KOPT-K1 (cell line): ENCODE results near the gene BEGAIN.
"Not testable (repeated sequence)": the region's sequence is repeated elsewhere in the genome, so short reads cannot be mapped to it uniquely, and the experiment has no call there.

Experiments used
- H3K27ac ChIP-seq: fragments of 200-600 bp; sonication (generic); 2 replicates; pipeline ENCODE4 v1.5.1; 2016; ENCODE audit warnings: antibody characterized with exemption, mild to moderate bottlenecking, low read depth, low read length; ENCODE audit not compliant: poor library complexity, severe bottlenecking
- H3K36me3 ChIP-seq: fragments of 200-600 bp; sonication (generic); 2 replicates; pipeline ENCODE4 v1.5.1; 2017; ENCODE audit warnings: antibody characterized with exemption, mild to moderate bottlenecking, low read length, moderate library complexity; ENCODE audit not compliant: insufficient read depth
- H3K9me3 ChIP-seq: fragments of 200-600 bp; sonication (generic); 2 replicates; pipeline ENCODE4 v1.5.1; 2017; ENCODE audit warnings: antibody characterized with exemption, low read length, mild to moderate bottlenecking; ENCODE audit not compliant: insufficient read depth, poor library complexity, severe bottlenecking

BEGAIN gene

DNA sequence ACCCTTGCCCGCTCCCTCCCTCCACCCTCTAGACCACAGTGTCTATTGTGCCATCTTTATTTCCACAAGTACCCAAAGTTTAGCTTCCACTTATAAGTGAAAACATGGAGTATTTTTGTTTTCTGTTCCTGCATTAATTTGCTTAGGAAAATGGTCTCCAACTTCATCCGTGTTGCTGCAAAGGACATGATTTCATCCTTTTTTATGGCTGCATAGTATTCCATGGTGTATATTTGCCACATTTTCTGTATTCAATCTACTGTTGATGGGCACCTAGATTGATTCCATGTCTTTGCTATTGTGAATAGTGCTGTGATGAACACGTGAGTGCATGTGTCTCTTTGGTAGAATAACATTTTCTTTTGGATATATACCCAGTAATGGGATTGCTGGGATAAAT lies 81.2 kb downstream of the BEGAIN start:
- not testable (repeated sequence) for H3K36me3 ChIP-seq, H3K27ac ChIP-seq
- peaks cover 13% of the 10 kb centered on the region for H3K9me3 ChIP-seq

DNA sequence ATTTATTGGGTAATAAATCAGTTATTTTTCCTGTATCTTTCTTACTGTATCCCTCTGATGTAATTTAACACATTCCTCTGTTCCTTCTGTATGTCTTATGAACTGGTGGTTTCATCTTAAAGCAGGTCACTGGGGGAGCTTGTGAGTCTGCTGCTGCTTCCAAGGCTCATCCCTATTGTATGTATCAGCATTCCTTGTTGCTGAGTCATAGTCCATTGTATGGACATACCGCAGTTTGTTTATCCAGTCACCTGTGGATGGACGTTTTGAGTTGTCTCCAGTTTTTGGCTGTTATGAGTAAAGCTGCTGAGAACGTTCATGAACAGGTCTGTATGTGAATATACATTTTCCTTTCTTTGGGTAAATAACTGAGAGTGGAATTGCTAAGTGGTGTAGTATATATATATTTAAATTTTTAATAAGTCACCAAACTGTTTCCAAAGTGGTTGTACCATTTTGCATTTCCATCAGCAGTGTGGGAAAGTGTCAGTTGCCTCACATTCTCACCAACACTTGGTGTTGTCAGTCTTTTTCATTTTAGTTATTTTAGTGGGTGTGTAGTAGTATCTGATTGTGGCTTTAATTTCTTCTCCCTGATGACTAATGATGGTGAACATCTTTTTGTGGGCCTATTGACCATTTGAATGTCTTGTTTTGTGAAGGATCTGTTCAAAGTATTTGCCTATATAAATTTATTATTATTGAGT lies 82.7 kb downstream of the BEGAIN start:
- Histone ChIP-seq H3K27ac (no peak overlapping the region), H3K36me3 (no peaks in the 10 kb centered on the region), H3K9me3 (peaks cover 13% of the 10 kb centered on the region)

DNA sequence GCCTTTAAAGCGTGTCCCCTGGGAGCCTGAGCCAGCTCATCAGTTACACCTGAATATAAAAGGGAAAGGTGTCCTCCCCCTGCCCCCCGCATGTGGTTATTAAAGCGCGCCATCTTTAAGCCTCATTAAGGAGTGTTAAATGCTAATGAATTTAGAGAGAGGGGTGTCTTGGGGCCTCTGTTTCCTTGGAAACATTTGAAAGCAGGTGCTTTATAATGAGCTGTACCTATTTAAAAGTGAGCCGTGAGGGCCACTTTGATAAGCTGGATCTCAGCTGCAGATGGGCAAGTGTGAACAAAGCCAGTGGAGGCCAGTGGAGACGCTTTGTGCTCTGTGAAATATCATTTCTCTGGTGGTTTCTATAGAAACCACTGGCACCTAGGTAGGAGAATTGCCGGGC lies 84.0 kb downstream of the BEGAIN start:
- no peaks in the 10 kb centered on the region for H3K36me3 ChIP-seq
- H3K9me3 ChIP-seq: peaks cover 13% of the 10 kb centered on the region

DNA sequence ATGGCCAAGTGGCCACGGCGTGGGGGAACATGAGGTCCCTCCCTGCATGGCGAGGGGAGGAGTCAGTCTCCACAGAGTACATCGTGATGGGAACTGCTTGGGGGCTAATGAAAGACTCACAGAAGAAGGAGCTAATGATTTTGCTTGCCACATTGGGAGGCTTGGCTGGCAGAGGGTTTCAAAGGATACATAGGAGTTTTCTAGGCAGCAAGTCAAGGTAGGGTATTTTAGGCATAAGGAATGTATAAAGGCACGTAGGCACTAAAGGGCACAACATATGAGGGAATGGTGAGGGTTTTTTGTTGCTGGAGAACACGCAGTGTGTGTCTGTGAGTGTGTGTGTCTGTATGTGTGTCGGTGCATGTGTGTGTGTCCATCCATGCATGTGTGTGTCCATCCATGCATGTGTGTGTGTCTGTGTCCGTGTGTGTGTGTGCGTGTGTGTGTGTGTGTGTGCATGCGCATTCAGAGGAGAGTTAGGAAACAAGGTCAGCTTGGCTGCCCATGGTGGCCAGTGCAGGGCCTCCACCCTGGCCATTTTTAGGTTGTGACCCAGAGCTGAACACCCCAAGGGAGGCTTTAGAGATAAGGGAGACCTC lies 84.5 kb downstream of the BEGAIN start:
- Histone ChIP-seq H3K9me3 (peaks cover 13% of the 10 kb centered on the region), H3K27ac (no peak overlapping the region), H3K36me3 (no peaks in the 10 kb centered on the region)

More for the DNA sequence above, 84.0 kb downstream of the BEGAIN start:
- H3K27ac ChIP-seq: no peak overlapping the region

DNA sequence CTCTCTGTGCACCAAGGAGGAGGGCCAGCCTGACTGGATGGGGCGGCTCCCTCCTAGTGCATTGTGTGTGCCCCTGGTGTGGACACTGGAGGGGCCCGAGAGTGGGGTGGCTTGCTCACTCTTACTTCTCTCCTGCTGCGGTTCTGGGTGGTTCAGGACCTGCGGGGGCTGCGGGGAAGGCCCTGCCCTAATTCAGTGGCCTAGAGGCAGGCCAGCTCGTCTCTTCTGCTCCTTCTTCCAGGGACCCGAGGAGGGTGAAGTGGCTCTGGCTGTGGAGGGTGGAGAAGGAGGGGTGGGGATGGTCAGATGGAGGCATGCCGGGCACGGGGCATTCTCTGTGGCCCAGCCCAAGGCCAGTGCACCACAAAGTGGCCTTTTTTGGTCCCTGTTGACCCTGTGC lies 87.1 kb downstream of the BEGAIN start:
- H3K36me3 ChIP-seq: no peaks in the 10 kb centered on the region
- peaks cover 10% of the 10 kb centered on the region for H3K9me3 ChIP-seq
- H3K27ac ChIP-seq: no peak overlapping the region

DNA sequence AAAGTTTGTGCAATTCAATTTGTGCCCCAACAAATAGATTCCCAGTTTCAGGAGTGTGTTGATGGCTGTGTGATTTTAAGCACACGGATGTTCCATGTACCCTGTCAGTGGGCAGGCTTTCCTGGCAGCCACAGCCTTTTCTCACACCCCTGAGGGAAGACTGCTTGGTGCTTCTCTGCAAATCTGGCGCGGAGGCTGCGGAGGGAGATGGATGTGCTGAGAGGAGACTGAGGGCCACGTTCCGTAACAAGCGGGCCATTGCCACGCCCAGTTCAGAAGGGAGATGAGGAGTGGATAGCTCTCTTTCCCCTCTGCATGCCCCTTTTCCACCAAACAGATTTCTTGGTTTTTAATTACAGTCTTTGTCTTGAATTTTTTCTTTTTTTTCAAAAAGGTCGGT lies 89.1 kb downstream of the BEGAIN start:
- H3K27ac ChIP-seq: no peak overlapping the region
- H3K9me3 ChIP-seq: peaks cover 5% of the 10 kb centered on the region
- H3K36me3 ChIP-seq: no peaks in the 10 kb centered on the region

DNA sequence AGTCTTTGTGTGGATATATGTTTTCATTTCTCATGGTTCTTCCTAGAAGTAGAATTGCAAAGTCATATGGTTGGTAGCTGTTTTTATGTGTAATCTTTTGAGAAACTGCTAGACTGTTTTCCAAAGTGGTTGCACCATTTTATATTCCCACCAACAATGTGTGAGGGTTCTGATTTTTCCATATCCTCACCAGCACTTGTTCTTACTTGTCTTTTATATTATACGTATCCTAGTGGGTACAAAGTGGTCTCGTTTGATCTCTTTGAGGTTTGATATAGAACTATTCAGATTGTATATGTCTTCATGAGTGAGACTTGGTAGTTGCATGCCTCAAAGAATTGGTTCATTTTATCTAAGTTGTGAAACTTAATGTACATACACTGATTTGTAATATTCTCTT lies 91.3 kb downstream of the BEGAIN start:
- peaks cover 5% of the 10 kb centered on the region for H3K9me3 ChIP-seq
- H3K36me3 ChIP-seq: no peaks in the 10 kb centered on the region
- no peak overlapping the region for H3K27ac ChIP-seq

DNA sequence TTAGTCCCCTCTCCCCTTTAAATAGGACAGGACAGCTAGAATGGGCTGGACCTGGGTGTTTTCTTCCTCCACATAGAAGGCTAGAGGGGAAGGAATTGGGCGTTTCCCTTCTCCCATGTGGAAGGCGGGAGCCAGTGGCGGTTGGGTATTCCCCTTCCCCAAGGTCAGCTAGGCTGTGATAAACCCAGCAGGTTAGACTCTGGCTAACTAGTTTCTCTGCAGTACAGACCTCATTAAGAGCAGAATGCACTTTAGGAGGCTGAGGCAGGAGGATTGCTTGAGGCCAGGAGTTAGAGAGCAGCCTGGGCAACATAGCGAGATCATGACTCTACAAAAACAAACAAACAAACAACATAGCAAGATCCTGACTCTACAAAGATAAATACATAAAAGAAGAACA lies 92.6 kb downstream of the BEGAIN start:
- no peak overlapping the region for H3K27ac ChIP-seq
- peaks cover 5% of the 10 kb centered on the region for H3K9me3 ChIP-seq
- no peaks in the 10 kb centered on the region for H3K36me3 ChIP-seq

DNA sequence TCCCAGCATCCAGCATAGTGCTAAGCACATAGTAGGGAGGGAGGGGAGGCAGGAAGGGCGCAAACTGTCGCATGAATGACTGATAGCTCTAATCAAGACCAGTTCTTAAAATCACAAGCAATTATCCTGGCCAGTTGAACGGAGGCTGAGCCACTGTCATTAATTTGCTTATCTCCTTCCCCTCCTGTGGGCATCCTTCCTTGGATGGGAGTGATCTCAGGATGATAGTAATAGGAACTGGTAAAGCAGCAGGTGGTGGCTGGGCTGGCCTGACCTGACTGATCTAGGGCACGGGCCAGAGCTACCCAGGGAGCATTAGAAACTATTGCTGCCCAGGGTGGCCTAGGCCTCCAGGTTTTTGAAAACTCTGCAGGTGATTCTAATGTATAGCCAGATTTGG lies 97.0 kb downstream of the BEGAIN start:
- H3K36me3 ChIP-seq: no peaks in the 10 kb centered on the region
- H3K27ac ChIP-seq: no peak overlapping the region
- H3K9me3 ChIP-seq: no peaks in the 10 kb centered on the region

DNA sequence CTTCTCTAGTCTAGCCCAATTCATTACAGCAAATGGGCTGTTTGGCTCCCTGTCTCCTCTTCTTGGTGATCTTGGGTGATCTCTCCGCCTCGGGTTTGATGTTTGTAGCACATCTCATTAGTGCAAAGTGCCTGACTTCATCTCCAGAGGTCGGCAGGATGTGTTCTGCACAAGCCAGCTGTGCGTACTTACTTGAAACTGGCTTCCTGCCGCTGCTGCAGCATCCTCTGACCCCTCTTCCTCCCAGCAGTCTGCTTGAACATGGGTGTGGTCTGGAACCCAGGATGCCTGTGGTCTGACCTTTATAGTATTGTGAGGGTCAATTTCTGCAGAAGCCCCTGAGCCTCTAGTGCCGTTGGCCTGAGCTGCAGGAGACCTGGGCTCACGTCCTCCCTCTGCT lies 99.2 kb downstream of the BEGAIN start:
- H3K36me3 ChIP-seq: no peaks in the 10 kb centered on the region
- no peaks in the 10 kb centered on the region for H3K9me3 ChIP-seq
- no peak overlapping the region for H3K27ac ChIP-seq

DNA sequence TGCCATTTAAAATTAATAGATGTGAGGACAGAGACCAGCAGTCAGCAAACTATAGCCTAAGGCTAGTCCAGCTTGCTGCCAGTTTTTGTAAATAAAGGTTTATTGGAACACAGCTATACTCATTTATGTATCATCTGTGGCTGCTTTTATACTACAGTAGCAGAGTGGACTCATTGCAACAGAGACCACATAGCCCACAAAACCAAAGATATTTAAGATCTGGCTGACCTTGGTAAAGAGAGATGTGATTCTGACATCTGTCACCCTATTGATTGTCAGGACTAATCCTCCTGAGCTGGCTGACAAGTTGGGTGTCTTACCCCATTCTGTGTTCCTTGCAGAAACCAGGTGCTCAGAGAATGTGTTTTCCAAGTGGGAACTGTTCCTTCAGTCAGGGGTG lies 99.9 kb downstream of the BEGAIN start:
- no peak overlapping the region for H3K27ac ChIP-seq
- H3K9me3 ChIP-seq: no peaks in the 10 kb centered on the region
- no peaks in the 10 kb centered on the region for H3K36me3 ChIP-seq
